OCI-LY7 (cell line): Measurements from ENCODE around the gene MAGEF1. TPM values are rescaled to one million over a fixed set of nuclear protein-coding genes. Genes with fewer than 3 reads are reported as not detected.

Experiments
- BruUV-seq: library from RNA; stranded (reverse); fragments of 400-500 nt; replicated peaks from 2 replicates; lab custom pipeline; 2021; lab: Mats Ljungman, UMichigan
- CTCF ChIA-PET: fragments of 300-600 bp; sonication (Branson Sonifier 250); formaldehyde crosslinking; loops from one replicate; lab custom pipeline; 2022; ENCODE audit warnings: antibody characterized with exemption; ENCODE audit not compliant: unreplicated experiment; lab: Charles Lee
- POLR2A ChIA-PET: fragments of 300-600 bp; sonication (Branson Sonifier 250); formaldehyde crosslinking; loops from one replicate; lab custom pipeline; 2022; ENCODE audit warnings: antibody characterized with exemption; lab: Charles Lee
- DNase-seq: peaks from one replicate; pipeline ENCODE4 v3.0.0-alpha.2; 2015; ENCODE audit warnings: low spot score
- H2AFZ ChIP-seq: fragments of 200-600 bp; sonication (generic), shearing (Covaris generic); 2 replicates; pipeline ENCODE4 v1.6.1; 2014; ENCODE audit warnings: mild to moderate bottlenecking, antibody characterized with exemption, low read length, moderate library complexity
- H3K27ac ChIP-seq: fragments of 200-600 bp; sonication (generic); 2 replicates; pipeline ENCODE4 v1.5.1; 2014; ENCODE audit warnings: mixed run types, low read depth, mild to moderate bottlenecking, moderate library complexity, low read length, inconsistent platforms; ENCODE audit not compliant: poor library complexity, severe bottlenecking
- H3K36me3 ChIP-seq: fragments of 200-600 bp; sonication (generic); 2 replicates; pipeline ENCODE4 v1.6.1; 2014; ENCODE audit warnings: mild to moderate bottlenecking, antibody characterized with exemption, low read length, moderate library complexity, mixed read lengths; ENCODE audit not compliant: insufficient read depth
- H3K4me1 ChIP-seq: fragments of 200-600 bp; sonication (generic); 2 replicates; pipeline ENCODE4 v1.5.1; 2014; ENCODE audit warnings: mild to moderate bottlenecking, low read length; ENCODE audit not compliant: insufficient read depth, poor library complexity, severe bottlenecking
- H3K4me2 ChIP-seq: fragments of 200-600 bp; sonication (generic); 2 replicates; pipeline ENCODE4 v1.6.1; 2014; ENCODE audit warnings: mild to moderate bottlenecking, low read length
- H3K4me3 ChIP-seq: fragments of 200-600 bp; sonication (generic); 2 replicates; pipeline ENCODE4 v1.5.1; 2014; ENCODE audit warnings: mild to moderate bottlenecking, low read depth, low read length; ENCODE audit not compliant: poor library complexity, severe bottlenecking
- H3K79me2 ChIP-seq: fragments of 200-600 bp; sonication (generic); 2 replicates; pipeline ENCODE4 v1.6.1; 2016; ENCODE audit warnings: low read depth, mild to moderate bottlenecking, low read length, moderate library complexity, mixed read lengths; ENCODE audit not compliant: insufficient read depth
- H3K9me2 ChIP-seq: fragments of 200-600 bp; sonication (generic); 2 replicates; pipeline ENCODE4 v1.6.1; 2016; ENCODE audit warnings: mild to moderate bottlenecking, low read length, mixed read lengths; ENCODE audit not compliant: insufficient read depth
- H3K9me3 ChIP-seq: fragments of 200-600 bp; sonication (generic); 2 replicates; pipeline ENCODE4 v1.6.1; 2014; ENCODE audit warnings: mild to moderate bottlenecking, mixed run types, low read length, mixed read lengths
- H4K20me1 ChIP-seq: fragments of 200-600 bp; sonication (generic); 2 replicates; pipeline ENCODE4 v1.6.1; 2014; ENCODE audit warnings: mild to moderate bottlenecking, antibody characterized with exemption, low read length, moderate library complexity, mixed read lengths; ENCODE audit not compliant: insufficient read depth
- CTCF ChIP-seq: fragments of 200-600 bp; sonication (generic); conservative IDR thresholded peaks from 2 replicates; pipeline ENCODE4 v1.5.1; 2014; ENCODE audit warnings: mild to moderate bottlenecking, antibody characterized with exemption, low read length, moderate library complexity, mixed read lengths
- EZH2phosphoT487 ChIP-seq: fragments of 200-600 bp; sonication (generic); IDR thresholded peaks from 2 replicates; pipeline ENCODE4 v1.6.1; 2018; ENCODE audit warnings: low read depth, borderline replicate concordance, mild to moderate bottlenecking, mixed run types, antibody characterized with exemption, low read length, moderate library complexity, mixed read lengths
- intact Hi-C: fragments of 100-400 bp; cut with micrococcal nuclease; formaldehyde crosslinking; loops from one replicate; pipeline ENCODE4 v1.10.0; 2022; ENCODE audit not compliant: unreplicated experiment
- total RNA-seq, 2 experiments: library from RNA; depleted of rRNA in 1 of 2; stranded (reverse); fragments of >200 nt in 1 of 2; shearing (Covaris generic) in 1 of 2; gene quantifications; 2 replicates each; pipeline ENCODE4 v1.2.3, GENCODE V29; 2014 to 2022

The MAGEF1 gene
- total RNA-seq, 2 experiments from 2014 or later: 29.2 to 47.8 TPM

- H3K4me2 ChIP-seq: no peak overlapping the region
- H4K20me1 ChIP-seq: no peaks in the 10 kb centered on the region
- no peaks in the 10 kb centered on the region for H3K4me1 ChIP-seq
- intact Hi-C loops: no loop called here
- no peaks in the 10 kb centered on the region for H3K79me2 ChIP-seq
- ChIA-PET POLR2A (no interaction called here), CTCF (interaction anchor here (0.5 kb wide), 1 partner anchor 755 kb away, joined by 4 read pairs; no protein-coding TSS in a partner anchor)
- H2AFZ ChIP-seq: no peak overlapping the region
- TF ChIP-seq EZH2phosphoT487: no peak
- no peak for TF ChIP-seq CTCF
- H3K9me2 ChIP-seq: no peaks in the 10 kb centered on the region
- H3K4me3 ChIP-seq: no peak overlapping the region
- H3K36me3 ChIP-seq: no peaks in the 10 kb centered on the region
- no TSS peak for BruUV-seq
- H3K9me3 ChIP-seq: no peaks in the 10 kb centered on the region
- DNase-seq: no peak
- H3K27ac ChIP-seq: no peak overlapping the region
These were observed 37.2 kb downstream of the MAGEF1 start for GRCh38 chr3:184674626-184675025.

- no peaks in the 10 kb centered on the region for H3K36me3 ChIP-seq
- no TSS peak for BruUV-seq
- H3K4me1 ChIP-seq: no peaks in the 10 kb centered on the region
- no peak overlapping the region for H3K27ac ChIP-seq
- H3K9me3 ChIP-seq: no peaks in the 10 kb centered on the region
- H3K4me2 ChIP-seq: no peak overlapping the region
- no peaks in the 10 kb centered on the region for H3K79me2 ChIP-seq
- no peaks in the 10 kb centered on the region for H3K9me2 ChIP-seq
- intact Hi-C loops: no loop called here
- no peak overlapping the region for H3K4me3 ChIP-seq
- H2AFZ ChIP-seq: no peak overlapping the region
- CTCF ChIA-PET: no interaction called here
- DNase-seq: no peak
- POLR2A ChIA-PET: interaction anchor here (0.5 kb wide), 1 partner anchor 754 kb away, joined by 4 read pairs; no protein-coding TSS in a partner anchor
- no peak for TF ChIP-seq CTCF
- no peaks in the 10 kb centered on the region for H4K20me1 ChIP-seq
These were observed 38.6 kb downstream of the MAGEF1 start for GRCh38 chr3:184672977-184673870.

GRCh38 chr3:184672335-184672734 is 39.5 kb downstream of the MAGEF1 start:
- H3K4me1 ChIP-seq: no peaks in the 10 kb centered on the region
- no peak overlapping the region for H2AFZ ChIP-seq
- DNase-seq: no peak
- H3K4me2 ChIP-seq: no peak overlapping the region
- no peaks in the 10 kb centered on the region for H4K20me1 ChIP-seq
- no peaks in the 10 kb centered on the region for H3K9me2 ChIP-seq
- ChIA-PET CTCF (no interaction called here), POLR2A (no interaction called here)
- no peak overlapping the region for H3K27ac ChIP-seq
- intact Hi-C loops: no loop called here
- H3K79me2 ChIP-seq: no peaks in the 10 kb centered on the region
- H3K36me3 ChIP-seq: no peaks in the 10 kb centered on the region
- no peak overlapping the region for H3K4me3 ChIP-seq
- no peak for TF ChIP-seq EZH2phosphoT487
- TF ChIP-seq CTCF: no peak
- BruUV-seq: no TSS peak
- H3K9me3 ChIP-seq: no peaks in the 10 kb centered on the region
